ENCODE measurements around the gene NKX2-8.

- TF ChIP-seq CTCF (IDR thresholded peaks at IDR 0.05; ENCODE audit: low read length) (no peak), EZH2 (optimal IDR thresholded peaks at IDR 0.05; ENCODE audit: low read depth, low read length) (no peak)
These were observed 43.0 kb upstream of the NKX2-8 start for GRCh38 chr14:36625436-36625835.

All from MM.1S (cell line).